ENCODE measurements around the gene ZFAND3. TPM values are rescaled to one million over a fixed set of nuclear protein-coding genes. Genes with fewer than 3 reads are reported as not detected.

ZFAND3 gene
- polyA plus RNA-seq, 1 donor (not counting 4 experiments of a cell fraction or from before 2014, with no cell fraction given) = 19.6 TPM

DNA sequence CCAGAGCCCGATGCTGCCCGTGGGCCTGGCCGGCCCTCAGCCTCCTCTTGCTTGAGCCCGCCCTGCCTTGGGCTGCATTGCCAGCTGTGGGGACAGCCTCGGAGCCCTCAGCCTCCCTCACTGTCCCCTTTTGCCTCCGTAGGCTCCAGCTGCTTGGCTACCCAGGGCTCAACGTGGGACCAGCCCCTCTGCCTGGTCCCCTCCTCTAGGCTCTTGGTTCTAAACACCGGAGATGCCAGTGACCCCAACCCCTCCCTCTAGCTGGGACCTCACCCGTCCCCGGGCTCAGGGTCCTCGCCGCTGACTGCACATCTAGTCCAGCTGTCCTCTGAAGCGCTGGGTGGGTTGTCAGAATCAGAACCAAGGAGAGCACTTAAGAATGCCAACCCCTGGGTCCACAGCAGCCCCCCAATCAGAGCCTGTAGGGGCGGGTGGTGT lies 345.2 kb downstream of the ZFAND3 start:
- H3K9ac ChIP-seq (ENCODE audit: control insufficient read depth, extremely low read depth, insufficient read depth, low read length) = no peak overlapping the region
- no peaks in the 10 kb centered on the region for H3K79me2 ChIP-seq (ENCODE audit: control insufficient read depth, insufficient read depth, low read length)
- no peak overlapping the region for H3K27ac ChIP-seq (ENCODE audit: control insufficient read depth, insufficient read depth, low read length)
- no peaks in the 10 kb centered on the region for H4K20me1 ChIP-seq (ENCODE audit: control insufficient read depth, extremely low read depth, insufficient read depth, low read length)
- no peak overlapping the region for H2AFZ ChIP-seq (ENCODE audit: control insufficient read depth, low read length)
- H3K4me3 ChIP-seq (ENCODE audit: control insufficient read depth in 2 of 3, extremely low read depth in 1 of 3, insufficient read depth in 2 of 3, low read depth in 1 of 3, low read length in 3 of 3) = no peak overlapping the region
- no peak for TF ChIP-seq EZH2 (IDR thresholded peaks at IDR 0.05; ENCODE audit: low read length)
- TF ChIP-seq, protein P1, sequence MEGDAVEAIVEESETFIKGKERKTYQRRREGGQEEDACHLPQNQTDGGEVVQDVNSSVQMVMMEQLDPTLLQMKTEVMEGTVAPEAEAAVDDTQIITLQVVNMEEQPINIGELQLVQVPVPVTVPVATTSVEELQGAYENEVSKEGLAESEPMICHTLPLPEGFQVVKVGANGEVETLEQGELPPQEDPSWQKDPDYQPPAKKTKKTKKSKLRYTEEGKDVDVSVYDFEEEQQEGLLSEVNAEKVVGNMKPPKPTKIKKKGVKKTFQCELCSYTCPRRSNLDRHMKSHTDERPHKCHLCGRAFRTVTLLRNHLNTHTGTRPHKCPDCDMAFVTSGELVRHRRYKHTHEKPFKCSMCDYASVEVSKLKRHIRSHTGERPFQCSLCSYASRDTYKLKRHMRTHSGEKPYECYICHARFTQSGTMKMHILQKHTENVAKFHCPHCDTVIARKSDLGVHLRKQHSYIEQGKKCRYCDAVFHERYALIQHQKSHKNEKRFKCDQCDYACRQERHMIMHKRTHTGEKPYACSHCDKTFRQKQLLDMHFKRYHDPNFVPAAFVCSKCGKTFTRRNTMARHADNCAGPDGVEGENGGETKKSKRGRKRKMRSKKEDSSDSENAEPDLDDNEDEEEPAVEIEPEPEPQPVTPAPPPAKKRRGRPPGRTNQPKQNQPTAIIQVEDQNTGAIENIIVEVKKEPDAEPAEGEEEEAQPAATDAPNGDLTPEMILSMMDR (optimal IDR thresholded peaks at IDR 0.05 in 1 of 3, IDR thresholded peaks at IDR 0.05 in 1 of 3, conservative IDR thresholded peaks at IDR 0.05 in 1 of 3; ENCODE audit: extremely low read depth in 1 of 3, insufficient read depth in 2 of 3, low read length in 3 of 3) = no peak
- H3K36me3 ChIP-seq (ENCODE audit: control insufficient read depth in 2 of 2, extremely low read depth in 1 of 2, insufficient read depth in 2 of 2, low read length in 2 of 2) = no peaks in the 10 kb centered on the region
- dilution Hi-C loops (cut with MboI; ENCODE audit: extremely low pct_ligation_motif_present, low sequenced_read_pairs) = no loop called here
- DNase-seq (ENCODE audit: low read depth, low spot score) = no peak
- no peaks in the 10 kb centered on the region for H3K9me1 ChIP-seq (ENCODE audit: control insufficient read depth, extremely low read depth, insufficient read depth, low read length)
- no peaks in the 10 kb centered on the region for H3K4me1 ChIP-seq (ENCODE audit: control insufficient read depth, extremely low read depth, insufficient read depth, low read length)
- no peaks in the 10 kb centered on the region for H3K27me3 ChIP-seq (ENCODE audit: control insufficient read depth, extremely low read depth, insufficient read depth, low read length)
- no peak overlapping the region for H3K4me2 ChIP-seq (ENCODE audit: control insufficient read depth, extremely low read depth, insufficient read depth, low read depth, low read length)
- no peaks in the 10 kb centered on the region for H3K9me3 ChIP-seq (ENCODE audit: control insufficient read depth, low read depth, low read length)
- no peak for FAIRE-seq

DNA sequence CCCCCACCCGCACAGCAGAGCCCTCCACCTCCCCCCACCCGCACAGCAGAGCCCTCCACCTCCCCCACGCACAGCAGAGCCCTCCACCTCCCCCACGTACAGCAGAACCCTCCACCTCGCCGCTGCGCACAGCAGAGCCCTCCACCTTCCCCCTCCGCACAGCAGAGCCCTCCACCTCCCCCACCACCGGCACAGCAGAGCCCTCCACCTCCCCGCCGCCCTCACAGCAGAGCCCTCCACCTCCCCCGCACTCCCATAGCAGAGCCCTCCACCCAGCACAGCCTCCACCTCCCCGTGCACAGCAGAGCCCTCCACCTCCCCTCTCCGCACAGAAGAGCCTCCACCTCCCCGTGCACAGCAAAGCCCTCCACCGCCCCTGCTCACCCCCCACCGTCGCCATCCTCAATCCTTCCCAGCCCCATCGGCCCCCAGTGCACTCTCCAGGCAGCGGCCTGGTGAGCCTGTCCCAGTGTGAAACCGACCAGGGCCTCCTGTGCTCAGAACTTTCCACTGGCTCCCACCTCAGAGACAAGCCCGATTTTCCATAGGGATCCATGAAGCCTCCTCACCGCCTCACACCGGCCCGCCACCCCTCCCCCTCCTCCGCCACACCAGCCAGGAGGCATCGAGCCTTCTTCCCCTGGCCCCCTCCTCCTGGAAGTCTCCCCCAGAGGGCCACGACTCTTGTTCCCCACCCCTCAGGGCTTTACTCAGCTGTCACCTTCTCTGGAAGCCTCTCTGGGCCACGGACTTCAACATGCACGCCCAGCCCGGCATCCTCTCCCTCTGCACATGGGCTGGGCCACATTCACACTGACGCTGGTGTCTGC lies 347.1 kb downstream of the ZFAND3 start:
- no peaks in the 10 kb centered on the region for H3K36me3 ChIP-seq (ENCODE audit: control insufficient read depth in 2 of 2, extremely low read depth in 1 of 2, insufficient read depth in 2 of 2, low read length in 2 of 2)
- H3K9ac ChIP-seq (ENCODE audit: control insufficient read depth, extremely low read depth, insufficient read depth, low read length) = no peak overlapping the region
- H3K4me1 ChIP-seq (ENCODE audit: control insufficient read depth, extremely low read depth, insufficient read depth, low read length) = no peaks in the 10 kb centered on the region
- TF ChIP-seq, protein P1 (optimal IDR thresholded peaks at IDR 0.05 in 1 of 3, IDR thresholded peaks at IDR 0.05 in 1 of 3, conservative IDR thresholded peaks at IDR 0.05 in 1 of 3; ENCODE audit: extremely low read depth in 1 of 3, insufficient read depth in 2 of 3, low read length in 3 of 3) = no peak
- TF ChIP-seq EZH2 (IDR thresholded peaks at IDR 0.05; ENCODE audit: low read length) = no peak
- dilution Hi-C loops (cut with MboI; ENCODE audit: extremely low pct_ligation_motif_present, low sequenced_read_pairs) = no loop called here
- H3K9me3 ChIP-seq (ENCODE audit: control insufficient read depth, low read depth, low read length) = no peaks in the 10 kb centered on the region
- no peaks in the 10 kb centered on the region for H3K9me1 ChIP-seq (ENCODE audit: control insufficient read depth, extremely low read depth, insufficient read depth, low read length)
- no peaks in the 10 kb centered on the region for H4K20me1 ChIP-seq (ENCODE audit: control insufficient read depth, extremely low read depth, insufficient read depth, low read length)
- H3K27me3 ChIP-seq (ENCODE audit: control insufficient read depth, extremely low read depth, insufficient read depth, low read length) = no peaks in the 10 kb centered on the region
- no peak overlapping the region for H3K4me2 ChIP-seq (ENCODE audit: control insufficient read depth, extremely low read depth, insufficient read depth, low read depth, low read length)
- H3K27ac ChIP-seq (ENCODE audit: control insufficient read depth, insufficient read depth, low read length) = no peak overlapping the region
- H2AFZ ChIP-seq (ENCODE audit: control insufficient read depth, low read length) = no peak overlapping the region
- no peak overlapping the region for H3K4me3 ChIP-seq (ENCODE audit: control insufficient read depth in 2 of 3, extremely low read depth in 1 of 3, insufficient read depth in 2 of 3, low read depth in 1 of 3, low read length in 3 of 3)
- FAIRE-seq (no peak), DNase-seq (ENCODE audit: low read depth, low spot score) (no peak)
- H3K79me2 ChIP-seq (ENCODE audit: control insufficient read depth, insufficient read depth, low read length) = no peaks in the 10 kb centered on the region

Data from keratinocyte (primary cell).